Lung (tissue), 12 donors: Measurements from ENCODE around the gene CASZ1. TPM values are rescaled to one million over a fixed set of nuclear protein-coding genes. Genes with fewer than 3 reads are reported as not detected.
A peak's percentile ranks its signal among the peaks of the same experiment; 100 is the strongest.

Source experiments
- ATAC-seq: fragments of 200-7000 bp; cut with Tn5 transposase; one replicate; pipeline ENCODE4 v1.9.1; 2020; ENCODE audit warnings: moderate number of reproducible peaks; ENCODE audit not compliant: insufficient read depth, low FRiP score
- DNase-seq, 3 donors: peaks; one replicate each; pipeline ENCODE4 v3.0.0-alpha.2; 2013 to 2017
- H3K27ac ChIP-seq, 2 donors: one replicate each; pipeline ENCODE4 v1.5.1; 2013; ENCODE audit warnings: mild to moderate bottlenecking in 2 of 2, moderate library complexity in 2 of 2, control low read depth in 1 of 2, inconsistent platforms in 1 of 2, low read depth in 1 of 2, low read length in 1 of 2
- H3K27me3 ChIP-seq, 3 donors: one replicate each; pipeline ENCODE4 v1.5.1; 2013; ENCODE audit warnings: low read length in 2 of 3; ENCODE audit not compliant: control insufficient read depth in 3 of 3, insufficient read depth in 3 of 3
- H3K36me3 ChIP-seq, 4 donors: one replicate each; pipeline ENCODE4 v1.5.1; 2013; ENCODE audit warnings: low read length in 4 of 4, mild to moderate bottlenecking in 1 of 4, moderate library complexity in 1 of 4; ENCODE audit not compliant: control insufficient read depth in 4 of 4, insufficient read depth in 4 of 4
- H3K4me1 ChIP-seq, 5 donors: one replicate each; pipeline ENCODE4 v1.5.1; 2013; ENCODE audit warnings: low read length in 5 of 5, mild to moderate bottlenecking in 2 of 5, moderate library complexity in 1 of 5; ENCODE audit not compliant: control insufficient read depth in 5 of 5, insufficient read depth in 5 of 5
- H3K4me3 ChIP-seq: one replicate; pipeline ENCODE4 v1.5.1; 2013; ENCODE audit warnings: mild to moderate bottlenecking, control low read depth, moderate library complexity
- H3K9ac ChIP-seq, 2 donors: one replicate each; pipeline ENCODE4 v1.5.1; 2013; ENCODE audit warnings: low read length in 2 of 2, control low read depth in 1 of 2; ENCODE audit not compliant: insufficient read depth in 1 of 2
- H3K9me3 ChIP-seq, 4 donors: one replicate each; pipeline ENCODE4 v1.5.1; 2013; ENCODE audit warnings: low read length in 3 of 4, mild to moderate bottlenecking in 1 of 4, moderate library complexity in 1 of 4; ENCODE audit not compliant: control insufficient read depth in 4 of 4, insufficient read depth in 3 of 4
- CTCF ChIP-seq: IDR thresholded peaks from 2 replicates; pipeline ENCODE4 v1.5.1; 2012; ENCODE audit warnings: mild to moderate bottlenecking; ENCODE audit errors: control extremely low read depth, extremely low read depth
- WGBS, 2 donors: extraction: QIAGEN DNeasy Blood & Tissue Kit; methylation state at CpG; one replicate each; pipeline ENCODE4 v1.1.7; 2013; 5-methylcytosine and 5-hydroxymethylcytosine counted together
- polyA plus RNA-seq, 2 donors: library from polyadenylated mRNA; stranded (reverse); fragments of 200-250 nt; gene quantifications; one replicate each; pipeline ENCODE4 v1.2.1, GENCODE V29; 2013
- total RNA-seq, 2 donors: library from RNA; depleted of rRNA in 1 of 2; stranded (reverse); fragments of >200 nt in 1 of 2; gene quantifications; one replicate each; pipeline ENCODE4 v1.2.1, GENCODE V29; 2014 to 2021
- donor health status: control.
- donor health status: control.
- donor health status: Bipolar disorder and iron deficiency.
- donor health status: healthy.
- donor health status: DM: yes; HTN: yes; CAD: no.

Gene CASZ1
- total and polyA plus RNA-seq, 4 donors, result 10.3 to 69.9 (median 40.5) TPM

GRCh38 chr1:10833630-10834557, 37.4 kb upstream of the CASZ1 start:
- TF ChIP-seq CTCF, result no peak
- H3K9ac ChIP-seq, result no peak overlapping the region
- no peak overlapping the region for H3K4me3 ChIP-seq
- H3K27ac ChIP-seq, result no peak overlapping the region
- DNase-seq (peak in 1 of 3 donors; percentile 11), ATAC-seq (no peak)
- WGBS, 2 donors, result 76 to 78% methylated on average over 9 of the region's 9 CpGs
- H3K4me1 ChIP-seq, result peaks cover 0 to 4% (median 0%) of the 10 kb centered on the region in 5 donors
- H3K27me3 ChIP-seq, result peaks cover 0 to 12% (median 5%) of the 10 kb centered on the region in 3 donors
- H3K9me3 ChIP-seq, result no peaks in the 10 kb centered on the region
- H3K36me3 ChIP-seq, result no peaks in the 10 kb centered on the region

- Histone ChIP-seq H3K36me3 (no peaks in the 10 kb centered on the region), H3K4me3 (no peak overlapping the region), H3K27me3 (peaks cover 0 to 17% (median 5%) of the 10 kb centered on the region in 3 donors), H3K9me3 (no peaks in the 10 kb centered on the region), H3K27ac (no peak overlapping the region), H3K4me1 (peaks cover 0 to 4% (median 0%) of the 10 kb centered on the region in 5 donors), H3K9ac (no peak overlapping the region)
- ATAC-seq (no peak), DNase-seq (no peak)
- 82 to 86% methylated on average over 3 of the region's 3 CpGs for WGBS, 2 donors
- TF ChIP-seq CTCF, result no peak
Observed at GRCh38 chr1:10832703-10833102, 36.3 kb upstream of the CASZ1 start.

GRCh38 chr1:10830961-10831668, 34.7 kb upstream of the CASZ1 start:
- no peak for ATAC-seq
- peaks cover 0 to 17% (median 5%) of the 10 kb centered on the region in 3 donors for H3K27me3 ChIP-seq
- H3K4me3 ChIP-seq, result no peak overlapping the region
- no peak overlapping the region for H3K27ac ChIP-seq
- no peaks in the 10 kb centered on the region for H3K36me3 ChIP-seq
- 76 to 84% methylated on average over 10 of the region's 10 CpGs for WGBS, 2 donors
- no peaks in the 10 kb centered on the region for H3K9me3 ChIP-seq
- H3K9ac ChIP-seq, result no peak overlapping the region
- DNase-seq, result no peak
- H3K4me1 ChIP-seq, result peaks cover 0 to 4% (median 0%) of the 10 kb centered on the region in 5 donors
- no peak for TF ChIP-seq CTCF
